ENCODE data around the gene LBHD2.

Gene LBHD2

GRCh38 chr14:103088921-103089320 lies 4.9 kb downstream of the LBHD2 start:
- ChIA-PET POLR2A (ENCODE audit: low non-redundant PET) (no interaction called here), CTCF (interaction anchor here (0.6 to 1.1 kb wide), 2 partner anchors 10 to 57 kb away, joined by 3 read pairs; no protein-coding TSS in a partner anchor)
- no peak overlapping the region for H3K27ac ChIP-seq
- DNase-seq (ENCODE audit: low spot score) = no peak
- no peak for TF ChIP-seq CTCF (conservative IDR thresholded peaks at IDR 0.05; ENCODE audit: low read depth)

GRCh38 chr14:103089386-103090335 lies 5.7 kb downstream of the LBHD2 start:
- no peak for TF ChIP-seq CTCF (conservative IDR thresholded peaks at IDR 0.05; ENCODE audit: low read depth)
- DNase-seq (ENCODE audit: low spot score) = no peak
- ChIA-PET POLR2A (ENCODE audit: low non-redundant PET) (no interaction called here), CTCF (interaction anchor here (1.1 kb wide), 1 partner anchor 11 kb away, joined by 3 read pairs; no protein-coding TSS in a partner anchor)
- no peak overlapping the region for H3K27ac ChIP-seq

- TF ChIP-seq CTCF (conservative IDR thresholded peaks at IDR 0.05; ENCODE audit: low read depth) = no peak
- H3K27ac ChIP-seq = no peak overlapping the region
- CTCF ChIA-PET = interaction anchor here (0.6 to 1.4 kb wide), 5 partner anchors 15 to 355 kb away, joined by 3 to 7 read pairs (median 4); no protein-coding TSS in a partner anchor
- no peak for DNase-seq (ENCODE audit: low spot score)
- POLR2A ChIA-PET (ENCODE audit: low non-redundant PET) = no interaction called here
These were observed 6.5 kb downstream of the LBHD2 start for GRCh38 chr14:103090481-103091020.

- peak overlapping the region; percentile 51 for H3K27ac ChIP-seq
- ChIA-PET CTCF (interaction anchor here (0.6 to 1.4 kb wide), 6 partner anchors 16 to 354 kb away, joined by 3 to 7 read pairs (median 4); no protein-coding TSS in a partner anchor), POLR2A (ENCODE audit: low non-redundant PET) (no interaction called here)
- no peak for DNase-seq (ENCODE audit: low spot score)
- peak; percentile 67 for TF ChIP-seq CTCF (conservative IDR thresholded peaks at IDR 0.05; ENCODE audit: low read depth)
These were observed 7.3 kb downstream of the LBHD2 start for GRCh38 chr14:103091041-103091882.

GRCh38 chr14:103091883-103092222 lies 7.8 kb downstream of the LBHD2 start:
- peak overlapping the region; percentile 51 for H3K27ac ChIP-seq
- ChIA-PET POLR2A (ENCODE audit: low non-redundant PET) (no interaction called here), CTCF (interaction anchor here (0.7 to 1.4 kb wide), 3 partner anchors 17 to 202 kb away, joined by 3 to 5 read pairs (median 3); no protein-coding TSS in a partner anchor)
- DNase-seq (ENCODE audit: low spot score) = no peak
- peak; percentile 39 for TF ChIP-seq CTCF (conservative IDR thresholded peaks at IDR 0.05; ENCODE audit: low read depth)

Data from RWPE1 (cell line).